Activated CD8-positive, alpha-beta T cell treated with anti-CD3 and anti-CD28 coated beads, Interleukin-2, amount 10 ng/mL, durations not matched to agents 7 days and 5 days (primary cell): ENCODE measurements around the gene RMRP. TPM values are rescaled to one million over a fixed set of nuclear protein-coding genes. Genes with fewer than 3 reads are reported as not detected.

Experiments
- ATAC-seq: fragments of 150-1000 bp; cut with Tn5 transposase; one replicate; pipeline ENCODE4 v1.10.0; 2021; ENCODE audit warnings: moderate library complexity
- CTCF ChIA-PET: fragments of 350-600 bp; sonication (Branson Sonifier 250); formaldehyde crosslinking; loops from one replicate; lab custom pipeline; 2021; ENCODE audit warnings: antibody characterized with exemption; lab: Charles Lee
- POLR2A ChIA-PET: fragments of 350-600 bp; sonication (Branson Sonifier 250); formaldehyde crosslinking; loops from one replicate; lab custom pipeline; 2021; ENCODE audit warnings: antibody characterized with exemption; lab: Charles Lee
- DNase-seq: peaks from one replicate; pipeline ENCODE4 v3.0.0-alpha.2; 2020
- H3K27ac Mint-ChIP-seq: one replicate; pipeline ENCODE4 v1.8.0; 2021; ENCODE audit warnings: mild to moderate bottlenecking, mixed read lengths
- H3K27me3 Mint-ChIP-seq: one replicate; pipeline ENCODE4 v1.8.0; 2021; ENCODE audit warnings: low read depth, mixed read lengths
- H3K36me3 Mint-ChIP-seq: one replicate; pipeline ENCODE4 v1.8.0; 2021; ENCODE audit warnings: low read depth, mixed read lengths
- H3K4me1 Mint-ChIP-seq: one replicate; pipeline ENCODE4 v1.8.0; 2021; ENCODE audit warnings: low read depth, mixed read lengths
- H3K4me3 Mint-ChIP-seq: one replicate; pipeline ENCODE4 v1.8.0; 2021; ENCODE audit warnings: mild to moderate bottlenecking, mixed read lengths
- H3K9me3 Mint-ChIP-seq: one replicate; pipeline ENCODE4 v1.8.0; 2022; ENCODE audit warnings: mixed read lengths; ENCODE audit not compliant: insufficient read depth
- total RNA-seq, 2 experiments: library from RNA; stranded (reverse); gene quantifications; one replicate each; pipeline ENCODE4 v1.2.3, GENCODE V29; 2021

The RMRP gene
- total RNA-seq, 2 experiments from 2014 or later = 7,126 to 12,592 TPM

DNA sequence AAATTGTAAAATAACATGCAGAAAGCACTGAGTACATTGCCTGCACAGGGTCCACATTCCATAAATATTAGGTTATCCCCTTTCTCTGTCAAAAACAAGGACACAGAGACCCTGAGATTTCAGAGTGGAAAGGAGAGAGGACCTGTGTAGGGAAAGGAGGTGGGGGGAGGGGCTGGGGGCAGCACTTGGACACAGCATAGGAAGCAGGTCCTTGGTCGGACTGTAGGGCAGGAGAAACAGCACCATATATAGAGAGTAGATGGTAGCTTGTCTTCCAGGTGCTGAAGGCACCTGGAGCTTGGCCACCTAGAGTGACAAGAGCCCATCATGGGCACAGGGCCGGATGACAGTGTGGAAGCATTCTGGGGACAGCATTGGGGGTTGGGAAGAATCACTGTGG, 29.5 kb upstream of the RMRP start:
- Mint-ChIP-seq H3K4me3 (no peak overlapping the region), H3K4me1 (peaks cover 34% of the 10 kb centered on the region), H3K9me3 (no peaks in the 10 kb centered on the region), H3K27ac (no peak overlapping the region), H3K36me3 (no peaks in the 10 kb centered on the region), H3K27me3 (no peaks in the 10 kb centered on the region)
- ATAC-seq = no peak
- POLR2A ChIA-PET = no interaction called here
- CTCF ChIA-PET = interaction anchor here (0.8 to 4.1 kb wide), 5 partner anchors 10 to 76 kb away, joined by 3 to 22 read pairs (median 9); no protein-coding TSS in a partner anchor
- DNase-seq = no peak

DNA sequence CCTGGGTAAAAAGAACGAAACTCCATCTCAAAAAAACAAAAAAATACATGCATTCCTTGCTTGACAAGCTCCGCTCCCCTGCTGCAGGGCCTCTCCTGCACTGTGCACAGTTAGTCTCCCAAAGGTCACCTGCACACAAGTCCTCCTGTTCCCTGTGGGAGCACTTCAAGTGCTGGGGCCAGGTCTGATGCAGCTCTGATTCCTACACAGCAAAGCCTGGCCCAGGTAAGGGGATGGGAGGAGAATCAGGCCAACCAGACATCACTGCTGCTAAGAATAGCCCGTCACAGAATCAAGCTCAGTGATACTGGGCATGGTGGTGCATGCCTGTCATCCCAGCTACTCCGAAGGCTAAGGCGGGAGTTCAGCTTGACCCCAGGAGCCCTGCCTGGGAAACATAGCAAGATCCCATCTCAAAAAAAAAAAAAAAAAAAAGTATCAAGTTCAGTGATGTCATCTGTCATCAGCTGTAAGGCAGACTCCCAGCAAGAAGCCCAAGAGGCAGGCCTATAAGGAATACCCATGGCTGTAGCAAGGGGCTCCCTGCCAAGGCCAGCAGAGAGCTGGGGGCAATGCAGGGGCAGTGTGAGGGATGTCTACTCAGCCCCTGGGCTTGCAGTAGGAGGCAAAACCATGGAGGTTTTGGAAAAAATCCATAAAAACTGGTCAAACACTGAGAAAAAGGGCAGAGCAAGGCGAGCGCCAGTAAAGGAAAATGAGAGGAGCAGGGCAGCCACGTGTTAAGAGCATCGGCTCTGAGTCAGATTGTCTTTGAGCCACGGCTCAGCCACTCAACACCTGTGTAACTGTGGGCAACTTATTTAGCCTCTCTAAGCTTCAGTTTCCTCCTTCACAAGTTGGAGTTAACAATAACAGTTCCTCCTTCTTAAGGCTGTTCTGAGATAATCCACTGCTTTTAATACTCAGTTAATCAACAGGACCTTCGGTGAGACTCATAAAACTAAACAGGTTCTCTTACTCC, 28.7 kb upstream of the RMRP start:
- DNase-seq (no peak), ATAC-seq (no peak)
- POLR2A ChIA-PET = no interaction called here
- Mint-ChIP-seq H3K4me1 (peaks cover 29% of the 10 kb centered on the region), H3K9me3 (no peaks in the 10 kb centered on the region), H3K4me3 (no peak overlapping the region), H3K27me3 (no peaks in the 10 kb centered on the region), H3K36me3 (no peaks in the 10 kb centered on the region), H3K27ac (no peak overlapping the region)
- CTCF ChIA-PET = interaction anchor here (0.7 to 2.2 kb wide), 6 partner anchors 9 to 83 kb away, joined by 3 to 22 read pairs (median 4); no protein-coding TSS in a partner anchor

DNA sequence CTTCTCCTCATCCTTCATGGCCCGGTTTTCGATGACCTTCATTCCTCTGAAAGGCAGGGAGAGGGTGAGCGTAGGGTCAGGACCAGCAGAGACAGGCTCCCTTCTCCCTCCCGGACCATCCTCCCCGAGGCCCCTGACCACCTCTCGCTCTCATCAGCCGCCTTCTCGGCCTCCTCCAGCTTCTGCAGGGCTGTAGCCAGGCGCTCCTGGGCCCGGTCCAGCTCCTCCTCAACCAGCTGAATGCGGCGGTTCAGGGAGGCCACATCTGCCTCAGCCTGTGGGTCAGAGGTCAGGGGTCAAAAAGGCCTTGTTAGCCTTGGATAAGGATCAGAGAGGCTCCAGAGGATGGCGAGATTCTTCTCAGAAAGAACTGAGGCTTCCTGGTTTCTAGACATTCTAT, 27.7 kb upstream of the RMRP start:
- ChIA-PET CTCF (interaction anchor here (1.1 to 3.3 kb wide), 4 partner anchors 10 to 82 kb away, joined by 3 to 20 read pairs (median 8); no protein-coding TSS in a partner anchor), POLR2A (interaction anchor here (0.9 kb wide), 1 partner anchor 11 kb away, joined by 3 read pairs; no protein-coding TSS in a partner anchor)
- no peak overlapping the region for H3K4me3 Mint-ChIP-seq
- no peak overlapping the region for H3K27ac Mint-ChIP-seq
- H3K4me1 Mint-ChIP-seq = peaks cover 20% of the 10 kb centered on the region
- H3K9me3 Mint-ChIP-seq = no peaks in the 10 kb centered on the region
- ATAC-seq (no peak), DNase-seq (no peak)
- no peaks in the 10 kb centered on the region for H3K27me3 Mint-ChIP-seq
- H3K36me3 Mint-ChIP-seq = no peaks in the 10 kb centered on the region

DNA sequence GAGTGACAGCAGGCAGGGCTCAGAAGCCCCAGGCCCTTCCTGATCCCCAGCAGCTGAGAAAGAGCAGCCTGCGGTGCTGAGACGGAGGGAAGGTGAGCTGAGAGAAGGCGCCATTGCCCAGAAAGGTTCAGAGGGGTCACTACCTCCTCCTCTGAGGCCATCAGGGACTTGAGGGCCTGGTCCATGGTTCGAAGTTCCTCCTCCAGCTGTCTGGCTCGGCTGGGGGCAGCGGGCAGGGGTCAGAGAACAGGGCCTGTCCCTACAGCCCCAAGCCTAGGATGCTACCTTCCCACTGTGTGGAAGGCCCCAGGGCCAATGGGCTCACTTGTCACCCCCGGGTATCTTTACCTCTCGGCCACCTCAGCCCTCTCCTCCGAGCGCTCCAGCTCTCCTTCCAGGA, 27.1 kb upstream of the RMRP start:
- Mint-ChIP-seq H3K27ac (no peak overlapping the region), H3K27me3 (no peaks in the 10 kb centered on the region), H3K4me3 (no peak overlapping the region), H3K36me3 (no peaks in the 10 kb centered on the region), H3K9me3 (no peaks in the 10 kb centered on the region), H3K4me1 (peaks cover 19% of the 10 kb centered on the region)
- no peak for ATAC-seq
- no peak for DNase-seq
- CTCF ChIA-PET = interaction anchor here (1.2 to 3.3 kb wide), 2 partner anchors 11 to 74 kb away, joined by 3 to 20 read pairs; no protein-coding TSS in a partner anchor
- POLR2A ChIA-PET = interaction anchor here (0.9 kb wide), 1 partner anchor 11 kb away, joined by 3 read pairs; no protein-coding TSS in a partner anchor

DNA sequence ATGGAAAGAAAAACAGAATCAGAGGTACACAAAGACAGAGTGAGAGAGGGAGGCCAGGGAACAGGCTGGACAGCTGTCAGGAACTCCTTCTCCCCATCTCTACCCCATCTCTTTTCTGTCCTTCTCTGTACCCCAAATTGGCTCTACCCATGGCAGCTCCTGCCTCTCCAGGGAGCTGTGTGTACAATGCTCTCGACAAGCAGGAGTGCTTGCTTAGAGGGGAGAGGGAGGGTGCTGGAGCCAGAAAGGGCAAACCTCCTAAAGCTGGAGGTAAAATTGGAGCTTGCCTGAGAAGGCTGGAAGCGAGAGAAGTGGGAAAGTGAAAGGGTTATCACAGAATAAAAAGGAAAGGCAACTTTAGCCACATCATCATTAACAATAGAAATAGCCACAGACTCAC, 25.5 kb upstream of the RMRP start:
- no peak for ATAC-seq
- DNase-seq = no peak
- H3K27ac Mint-ChIP-seq = no peak overlapping the region

DNA sequence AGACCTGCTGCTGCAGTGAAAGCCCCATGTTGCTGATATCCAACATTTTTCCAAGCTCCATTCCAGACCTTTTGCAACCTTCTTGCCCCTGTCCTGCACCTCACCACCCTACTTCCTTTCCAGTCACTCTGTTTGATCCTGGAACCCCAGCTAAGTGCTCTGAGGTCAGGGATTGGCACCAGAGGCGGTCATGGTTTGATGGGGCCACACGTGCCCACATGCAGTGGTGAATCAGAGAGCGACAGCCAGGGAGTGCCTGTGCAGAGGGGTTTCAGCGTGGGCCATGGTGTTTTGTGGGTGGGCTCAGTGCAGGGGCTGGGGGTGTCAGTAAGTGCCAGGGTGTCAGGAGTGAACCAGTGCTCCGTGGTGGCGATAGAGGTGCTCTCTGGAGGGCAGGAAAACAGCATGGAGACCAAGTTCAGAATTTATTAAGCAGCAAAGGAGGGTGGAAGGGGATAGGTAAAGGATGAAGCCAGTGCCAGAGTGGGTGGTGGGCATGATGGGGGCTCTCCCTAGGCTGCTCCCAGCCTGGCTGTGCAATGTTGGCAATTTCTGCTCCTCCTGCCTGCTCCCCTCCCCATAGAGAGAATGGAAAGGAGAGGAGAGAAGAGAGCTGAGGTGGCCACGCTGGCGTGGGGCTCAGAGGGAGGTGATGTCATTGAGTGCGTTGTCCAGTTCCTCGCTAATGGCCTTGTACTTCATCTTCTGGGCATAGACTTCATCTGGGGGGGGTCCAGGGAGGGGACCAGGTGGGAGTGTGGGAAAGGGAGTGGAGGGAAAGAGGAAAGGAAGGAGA, 24.9 kb upstream of the RMRP start:
- ChIA-PET POLR2A (interaction anchor here (1.4 kb wide), 1 partner anchor 17 kb away, joined by 5 read pairs; the partner anchor contains the start of gene ARHGEF39), CTCF (interaction anchor here (1.0 to 3.3 kb wide), 3 partner anchors 13 to 24 kb away, joined by 3 to 20 read pairs (median 5); partner anchors contain the start of genes CCDC107 and RMRP)
- peaks cover 5% of the 10 kb centered on the region for H3K4me1 Mint-ChIP-seq
- H3K36me3 Mint-ChIP-seq = no peaks in the 10 kb centered on the region
- ATAC-seq (no peak), DNase-seq (no peak)
- no peaks in the 10 kb centered on the region for H3K9me3 Mint-ChIP-seq
- H3K27me3 Mint-ChIP-seq = no peaks in the 10 kb centered on the region
- no peak overlapping the region for H3K4me3 Mint-ChIP-seq
- no peak overlapping the region for H3K27ac Mint-ChIP-seq

More for the DNA sequence above, 25.5 kb upstream of the RMRP start:
- Mint-ChIP-seq H3K36me3 (no peaks in the 10 kb centered on the region), H3K4me1 (peaks cover 9% of the 10 kb centered on the region), H3K4me3 (no peak overlapping the region), H3K27me3 (no peaks in the 10 kb centered on the region), H3K9me3 (no peaks in the 10 kb centered on the region)
- CTCF ChIA-PET = interaction anchor here (1.0 to 3.3 kb wide), 4 partner anchors 10 to 25 kb away, joined by 3 to 20 read pairs (median 4); partner anchors contain the start of genes CCDC107 and RMRP
- POLR2A ChIA-PET = interaction anchor here (0.7 to 1.4 kb wide), 2 partner anchors 9 to 18 kb away, joined by 3 to 5 read pairs; partner anchors contain the start of gene ARHGEF39

DNA sequence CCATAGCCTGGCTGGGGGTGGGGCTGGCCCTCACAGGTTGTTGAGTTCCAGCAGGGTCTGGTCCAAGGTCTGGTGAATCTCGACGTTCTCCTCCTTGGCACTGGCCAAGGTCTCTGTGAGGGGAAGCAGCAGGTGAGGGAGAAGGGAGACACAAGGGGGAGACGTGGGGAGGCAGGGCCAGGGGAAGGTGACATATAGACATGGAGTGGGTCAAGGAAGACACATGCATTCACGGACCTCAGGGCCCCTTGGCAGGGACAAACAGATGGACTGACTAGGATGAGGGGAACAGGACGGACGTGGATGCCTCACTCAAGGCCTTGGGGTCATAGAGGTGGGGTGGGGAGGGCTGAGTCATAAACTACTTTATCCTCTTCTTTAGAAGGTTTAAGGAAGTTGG, 24.2 kb upstream of the RMRP start:
- peaks cover 2% of the 10 kb centered on the region for H3K4me1 Mint-ChIP-seq
- no peaks in the 10 kb centered on the region for H3K27me3 Mint-ChIP-seq
- DNase-seq (no peak), ATAC-seq (no peak)
- H3K9me3 Mint-ChIP-seq = no peaks in the 10 kb centered on the region
- H3K4me3 Mint-ChIP-seq = no peak overlapping the region
- ChIA-PET CTCF (interaction anchor here (3.3 kb wide), 1 partner anchor 14 kb away, joined by 20 read pairs; no protein-coding TSS in a partner anchor), POLR2A (no interaction called here)
- H3K36me3 Mint-ChIP-seq = no peaks in the 10 kb centered on the region
- H3K27ac Mint-ChIP-seq = no peak overlapping the region

DNA sequence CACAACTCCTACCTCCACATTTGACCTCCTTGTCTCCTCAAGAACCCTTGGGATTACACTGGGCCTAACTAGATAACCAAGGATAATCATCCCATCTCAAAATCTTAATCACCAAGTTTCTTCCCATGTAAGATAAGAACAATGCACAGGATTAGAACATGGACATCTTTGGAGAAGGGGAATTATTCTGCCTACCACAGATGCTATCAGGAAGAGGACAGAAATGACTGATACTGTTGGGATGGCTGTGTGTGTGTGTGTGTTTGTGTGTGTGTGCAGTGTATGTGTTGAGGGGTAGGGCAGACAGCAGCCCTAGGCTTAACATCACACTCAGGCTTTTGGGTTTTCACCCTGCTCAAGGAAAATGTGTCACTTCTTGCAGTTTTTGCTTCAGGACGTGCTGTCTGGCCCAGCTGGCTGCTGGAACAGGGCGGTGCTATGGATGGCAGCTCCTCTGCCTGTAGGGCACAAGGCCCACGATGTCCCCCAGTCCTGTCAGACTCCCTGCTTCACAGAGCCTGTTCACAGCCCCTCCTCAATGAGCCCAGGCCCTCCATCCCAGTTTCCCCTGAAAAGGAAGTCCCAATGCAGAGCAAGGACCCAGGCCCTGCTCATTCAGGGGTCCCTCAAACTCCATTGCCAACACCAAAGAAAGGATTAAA, 23.7 kb upstream of the RMRP start:
- Mint-ChIP-seq H3K27me3 (peaks cover 1% of the 10 kb centered on the region), H3K27ac (no peak overlapping the region), H3K4me1 (peaks cover 1% of the 10 kb centered on the region), H3K36me3 (no peaks in the 10 kb centered on the region), H3K4me3 (no peak overlapping the region), H3K9me3 (no peaks in the 10 kb centered on the region)
- ChIA-PET POLR2A (no interaction called here), CTCF (interaction anchor here (2.6 kb wide), 1 partner anchor 15 kb away, joined by 12 read pairs; no protein-coding TSS in a partner anchor)
- no peak for ATAC-seq
- no peak for DNase-seq

DNA sequence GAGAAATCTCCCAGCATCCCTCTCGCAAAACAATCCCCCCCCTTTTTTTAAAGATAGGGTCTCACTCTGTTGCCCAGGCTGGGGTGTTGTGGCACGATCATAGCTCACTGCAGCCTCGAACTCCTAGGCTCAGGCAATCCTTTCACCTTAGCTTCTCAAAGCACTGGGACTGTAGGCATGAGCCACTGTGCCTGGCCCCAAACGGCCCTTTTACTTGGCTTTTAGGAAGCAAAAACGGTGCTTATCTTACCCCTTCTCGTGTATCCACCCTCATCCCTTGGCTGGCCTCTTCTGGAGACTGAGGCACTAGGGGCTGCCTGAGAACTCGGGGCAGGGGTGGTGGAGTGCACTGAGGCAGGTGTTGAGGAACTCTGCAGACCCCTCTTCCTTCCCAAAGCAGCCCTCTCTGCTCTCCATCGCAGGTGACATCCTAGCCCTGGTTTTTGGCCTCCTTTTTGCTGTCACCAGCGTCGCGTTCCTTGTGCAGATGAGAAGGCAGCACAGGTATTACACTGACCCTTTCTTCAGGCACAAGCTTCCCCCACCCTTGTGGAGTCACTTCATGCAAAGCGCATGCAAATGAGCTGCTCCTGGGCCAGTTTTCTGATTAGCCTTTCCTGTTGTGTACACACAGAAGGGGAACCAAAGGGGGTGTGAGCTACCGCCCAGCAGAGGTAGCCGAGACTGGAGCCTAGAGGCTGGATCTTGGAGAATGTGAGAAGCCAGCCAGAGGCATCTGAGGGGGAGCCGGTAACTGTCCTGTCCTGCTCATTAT, 22.7 kb upstream of the RMRP start:
- no peaks in the 10 kb centered on the region for H3K9me3 Mint-ChIP-seq
- peaks cover 9% of the 10 kb centered on the region for H3K4me1 Mint-ChIP-seq
- no peaks in the 10 kb centered on the region for H3K36me3 Mint-ChIP-seq
- DNase-seq (no peak), ATAC-seq (no peak)
- H3K27me3 Mint-ChIP-seq = peaks cover 4% of the 10 kb centered on the region
- no peak overlapping the region for H3K4me3 Mint-ChIP-seq
- POLR2A ChIA-PET = interaction anchor here (1.2 kb wide), 1 partner anchor 9 kb away, joined by 3 read pairs; no protein-coding TSS in a partner anchor
- H3K27ac Mint-ChIP-seq = no peak overlapping the region
- CTCF ChIA-PET = interaction anchor here (1.0 to 2.6 kb wide), 4 partner anchors 11 to 155 kb away, joined by 3 to 12 read pairs (median 4); no protein-coding TSS in a partner anchor

DNA sequence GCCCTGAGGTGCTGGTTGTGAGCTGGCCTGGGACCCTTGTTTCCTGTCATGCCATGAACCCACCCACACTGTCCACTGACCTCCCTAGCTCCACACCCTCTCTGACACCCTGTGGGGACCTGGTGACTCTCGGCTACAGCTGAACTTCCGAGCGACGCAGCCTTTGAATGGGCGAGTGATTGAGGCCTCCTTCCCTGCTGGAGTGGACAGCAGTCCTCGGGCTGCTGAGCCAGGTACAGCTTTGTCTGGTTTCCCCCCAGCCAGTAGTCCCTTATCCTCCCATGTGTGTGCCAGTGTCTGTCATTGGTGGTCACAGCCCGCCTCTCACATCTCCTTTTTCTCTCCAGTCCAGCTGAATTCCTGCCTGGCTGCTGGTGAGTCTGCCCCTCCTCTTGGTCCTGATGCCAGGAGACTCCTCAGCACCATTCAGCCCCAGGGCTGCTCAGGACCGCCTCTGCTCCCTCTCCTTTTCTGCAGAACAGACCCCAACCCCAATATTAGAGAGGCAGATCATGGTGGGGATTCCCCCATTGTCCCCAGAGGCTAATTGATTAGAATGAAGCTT, 22.0 kb upstream of the RMRP start:
- no peaks in the 10 kb centered on the region for H3K36me3 Mint-ChIP-seq
- H3K4me1 Mint-ChIP-seq = peaks cover 11% of the 10 kb centered on the region
- peaks cover 4% of the 10 kb centered on the region for H3K27me3 Mint-ChIP-seq
- DNase-seq (no peak), ATAC-seq (no peak)
- H3K4me3 Mint-ChIP-seq = no peak overlapping the region
- no peaks in the 10 kb centered on the region for H3K9me3 Mint-ChIP-seq
- no peak overlapping the region for H3K27ac Mint-ChIP-seq
- POLR2A ChIA-PET = interaction anchor here (1.2 kb wide), 1 partner anchor 8 kb away, joined by 3 read pairs; no protein-coding TSS in a partner anchor
- CTCF ChIA-PET = interaction anchor here (1.0 to 2.6 kb wide), 6 partner anchors 11 to 155 kb away, joined by 3 to 12 read pairs (median 4); partner anchors contain the start of genes CCDC107 and RMRP
